ENCODE results near the gene TRIP11.

GRCh38 chr14:91946622-91947474 is 93.0 kb downstream of the TRIP11 start:
- TF ChIP-seq CTCF (IDR thresholded peaks at IDR 0.05; ENCODE audit: low read length): no peak
- TF ChIP-seq EZH2 (IDR thresholded peaks at IDR 0.05; ENCODE audit: borderline replicate concordance, low read length): no peak
